Measurements from ENCODE around the gene COL24A1. TPM values are rescaled to one million over a fixed set of nuclear protein-coding genes. Genes with fewer than 3 reads are reported as not detected.
A peak's percentile ranks its signal among the peaks of the same experiment; 100 is the strongest.
"Not testable (repeated sequence)": the region's sequence is repeated elsewhere in the genome, so short reads cannot be mapped to it uniquely, and the experiment has no call there.

COL24A1 gene
- polyA plus RNA-seq, 1 donor, result 1.6 TPM

GRCh38 chr1:85857991-85858390 is 298.6 kb downstream of the COL24A1 start:
- no peaks in the 10 kb centered on the region for H3K4me1 ChIP-seq (ENCODE audit: control insufficient read depth, insufficient read depth, low read length)
- no peak for DNase-seq
- no peak overlapping the region for H3K4me3 ChIP-seq (ENCODE audit: low read length)
- no peaks in the 10 kb centered on the region for H3K9me3 ChIP-seq (ENCODE audit: control insufficient read depth, low read depth, low read length)
- no peak overlapping the region for H3K27ac ChIP-seq (ENCODE audit: low read length)
- no peaks in the 10 kb centered on the region for H3K27me3 ChIP-seq (ENCODE audit: control insufficient read depth, insufficient read depth, low read length)
- no peaks in the 10 kb centered on the region for H3K36me3 ChIP-seq (ENCODE audit: control insufficient read depth, insufficient read depth, low read length)

- Histone ChIP-seq H3K9me3 (ENCODE audit: control insufficient read depth, low read depth, low read length) (no peaks in the 10 kb centered on the region), H3K4me1 (ENCODE audit: control insufficient read depth, insufficient read depth, low read length) (no peaks in the 10 kb centered on the region), H3K27me3 (ENCODE audit: control insufficient read depth, insufficient read depth, low read length) (no peaks in the 10 kb centered on the region), H3K36me3 (ENCODE audit: control insufficient read depth, insufficient read depth, low read length) (no peaks in the 10 kb centered on the region), H3K27ac (ENCODE audit: low read length) (no peak overlapping the region), H3K4me3 (ENCODE audit: low read length) (no peak overlapping the region)
- DNase-seq, result peak in 1 of 2 donors; percentile 39
- no CpG with 5 or more reads among the region's 2 CpGs for WGBS (ENCODE audit: insufficient coverage, low lambda C conversion rate)
Observed at GRCh38 chr1:85850238-85850637, 306.3 kb downstream of the COL24A1 start.

GRCh38 chr1:85849660-85850059 is 306.9 kb downstream of the COL24A1 start:
- Histone ChIP-seq H3K27ac (ENCODE audit: low read length) (no peak overlapping the region), H3K4me1 (ENCODE audit: control insufficient read depth, insufficient read depth, low read length) (no peaks in the 10 kb centered on the region), H3K9me3 (ENCODE audit: control insufficient read depth, low read depth, low read length) (no peaks in the 10 kb centered on the region), H3K4me3 (ENCODE audit: low read length) (no peak overlapping the region), H3K27me3 (ENCODE audit: control insufficient read depth, insufficient read depth, low read length) (no peaks in the 10 kb centered on the region), H3K36me3 (ENCODE audit: control insufficient read depth, insufficient read depth, low read length) (no peaks in the 10 kb centered on the region)
- 20% methylated on average over 2 of the region's 4 CpGs for WGBS (ENCODE audit: insufficient coverage, low lambda C conversion rate)
- no peak for DNase-seq

- DNase-seq, result no peak
- WGBS (ENCODE audit: insufficient coverage, low lambda C conversion rate), result 92% methylated on average over 1 of the region's 2 CpGs
- no peaks in the 10 kb centered on the region for H3K9me3 ChIP-seq (ENCODE audit: control insufficient read depth, low read depth, low read length)
- H3K27me3 ChIP-seq (ENCODE audit: control insufficient read depth, insufficient read depth, low read length), result no peaks in the 10 kb centered on the region
- H3K36me3 ChIP-seq (ENCODE audit: control insufficient read depth, insufficient read depth, low read length), result no peaks in the 10 kb centered on the region
- no peak overlapping the region for H3K27ac ChIP-seq (ENCODE audit: low read length)
- H3K4me1 ChIP-seq (ENCODE audit: control insufficient read depth, insufficient read depth, low read length), result no peaks in the 10 kb centered on the region
- H3K4me3 ChIP-seq (ENCODE audit: low read length), result no peak overlapping the region
Observed at GRCh38 chr1:85847356-85847755, 309.2 kb downstream of the COL24A1 start.

GRCh38 chr1:85846706-85847105 is 309.9 kb downstream of the COL24A1 start:
- 73% methylated on average over 3 of the region's 3 CpGs for WGBS (ENCODE audit: insufficient coverage, low lambda C conversion rate)
- Histone ChIP-seq H3K36me3 (ENCODE audit: control insufficient read depth, insufficient read depth, low read length) (no peaks in the 10 kb centered on the region), H3K9me3 (ENCODE audit: control insufficient read depth, low read depth, low read length) (no peaks in the 10 kb centered on the region), H3K4me3 (ENCODE audit: low read length) (no peak overlapping the region), H3K4me1 (ENCODE audit: control insufficient read depth, insufficient read depth, low read length) (no peaks in the 10 kb centered on the region), H3K27ac (ENCODE audit: low read length) (no peak overlapping the region), H3K27me3 (ENCODE audit: control insufficient read depth, insufficient read depth, low read length) (no peaks in the 10 kb centered on the region)
- DNase-seq, result no peak

GRCh38 chr1:85839459-85839858 is 317.1 kb downstream of the COL24A1 start:
- H3K4me3 ChIP-seq (ENCODE audit: low read length), result no peak overlapping the region
- no peaks in the 10 kb centered on the region for H3K4me1 ChIP-seq (ENCODE audit: control insufficient read depth, insufficient read depth, low read length)
- no peaks in the 10 kb centered on the region for H3K9me3 ChIP-seq (ENCODE audit: control insufficient read depth, low read depth, low read length)
- no peaks in the 10 kb centered on the region for H3K27me3 ChIP-seq (ENCODE audit: control insufficient read depth, insufficient read depth, low read length)
- WGBS (ENCODE audit: insufficient coverage, low lambda C conversion rate), result 63% methylated on average over 1 of the region's 1 CpG
- DNase-seq, result no peak
- no peaks in the 10 kb centered on the region for H3K36me3 ChIP-seq (ENCODE audit: control insufficient read depth, insufficient read depth, low read length)
- H3K27ac ChIP-seq (ENCODE audit: low read length), result no peak overlapping the region

- no peaks in the 10 kb centered on the region for H3K9me3 ChIP-seq (ENCODE audit: control insufficient read depth, low read depth, low read length)
- no peak for DNase-seq
- no peak overlapping the region for H3K4me3 ChIP-seq (ENCODE audit: low read length)
- 70% methylated on average over 2 of the region's 2 CpGs for WGBS (ENCODE audit: insufficient coverage, low lambda C conversion rate)
- H3K27me3 ChIP-seq (ENCODE audit: control insufficient read depth, insufficient read depth, low read length), result no peaks in the 10 kb centered on the region
- H3K27ac ChIP-seq (ENCODE audit: low read length), result no peak overlapping the region
- H3K36me3 ChIP-seq (ENCODE audit: control insufficient read depth, insufficient read depth, low read length), result no peaks in the 10 kb centered on the region
- no peaks in the 10 kb centered on the region for H3K4me1 ChIP-seq (ENCODE audit: control insufficient read depth, insufficient read depth, low read length)
Observed at GRCh38 chr1:85838238-85838637, 318.3 kb downstream of the COL24A1 start.

GRCh38 chr1:85836736-85837135 is 319.8 kb downstream of the COL24A1 start:
- no peak for DNase-seq
- no peak overlapping the region for H3K4me3 ChIP-seq (ENCODE audit: low read length)
- WGBS (ENCODE audit: insufficient coverage, low lambda C conversion rate), result 73% methylated on average over 2 of the region's 4 CpGs
- no peaks in the 10 kb centered on the region for H3K27me3 ChIP-seq (ENCODE audit: control insufficient read depth, insufficient read depth, low read length)
- H3K4me1 ChIP-seq (ENCODE audit: control insufficient read depth, insufficient read depth, low read length), result no peaks in the 10 kb centered on the region
- H3K36me3 ChIP-seq (ENCODE audit: control insufficient read depth, insufficient read depth, low read length), result no peaks in the 10 kb centered on the region
- H3K9me3 ChIP-seq (ENCODE audit: control insufficient read depth, low read depth, low read length), result no peaks in the 10 kb centered on the region
- no peak overlapping the region for H3K27ac ChIP-seq (ENCODE audit: low read length)

GRCh38 chr1:85833165-85833564 is 323.4 kb downstream of the COL24A1 start:
- H3K9me3 ChIP-seq (ENCODE audit: control insufficient read depth, low read depth, low read length); H3K27me3 ChIP-seq (ENCODE audit: control insufficient read depth, insufficient read depth, low read length); H3K4me1 ChIP-seq (ENCODE audit: control insufficient read depth, insufficient read depth, low read length); H3K27ac ChIP-seq (ENCODE audit: low read length); H3K4me3 ChIP-seq (ENCODE audit: low read length); H3K36me3 ChIP-seq (ENCODE audit: control insufficient read depth, insufficient read depth, low read length); DNase-seq: not testable (repeated sequence)
- WGBS (ENCODE audit: insufficient coverage, low lambda C conversion rate), result no CpG with 5 or more reads among the region's 2 CpGs

GRCh38 chr1:85830837-85831236 is 325.7 kb downstream of the COL24A1 start:
- Histone ChIP-seq H3K36me3 (ENCODE audit: control insufficient read depth, insufficient read depth, low read length) (no peaks in the 10 kb centered on the region), H3K9me3 (ENCODE audit: control insufficient read depth, low read depth, low read length) (no peaks in the 10 kb centered on the region), H3K4me1 (ENCODE audit: control insufficient read depth, insufficient read depth, low read length) (no peaks in the 10 kb centered on the region), H3K27me3 (ENCODE audit: control insufficient read depth, insufficient read depth, low read length) (no peaks in the 10 kb centered on the region), H3K4me3 (ENCODE audit: low read length) (no peak overlapping the region), H3K27ac (ENCODE audit: low read length) (no peak overlapping the region)
- no peak for DNase-seq
- 88% methylated on average over 3 of the region's 8 CpGs for WGBS (ENCODE audit: insufficient coverage, low lambda C conversion rate)

GRCh38 chr1:85824066-85824840 is 332.3 kb downstream of the COL24A1 start:
- no peak overlapping the region for H3K4me3 ChIP-seq (ENCODE audit: low read length)
- DNase-seq, result no peak
- no peak overlapping the region for H3K27ac ChIP-seq (ENCODE audit: low read length)
- no peaks in the 10 kb centered on the region for H3K27me3 ChIP-seq (ENCODE audit: control insufficient read depth, insufficient read depth, low read length)
- H3K9me3 ChIP-seq (ENCODE audit: control insufficient read depth, low read depth, low read length), result no peaks in the 10 kb centered on the region
- no peaks in the 10 kb centered on the region for H3K4me1 ChIP-seq (ENCODE audit: control insufficient read depth, insufficient read depth, low read length)
- WGBS (ENCODE audit: insufficient coverage, low lambda C conversion rate), result 68% methylated on average over 5 of the region's 9 CpGs
- H3K36me3 ChIP-seq (ENCODE audit: control insufficient read depth, insufficient read depth, low read length), result no peaks in the 10 kb centered on the region
